HUDEP-2 (cell line): ENCODE results near the gene PLCD4.

Source experiments
- DNase-seq, 76 experiments: peaks; one replicate each; lab custom pipeline; 2025; ENCODE audit not compliant: unreplicated experiment in 76 of 76; lab: John Stamatoyannopoulos, UW

PLCD4 gene

GRCh38 chr2:218662377-218662776 lies 54.7 kb downstream of the PLCD4 start:
- no peak for DNase-seq

DNA sequence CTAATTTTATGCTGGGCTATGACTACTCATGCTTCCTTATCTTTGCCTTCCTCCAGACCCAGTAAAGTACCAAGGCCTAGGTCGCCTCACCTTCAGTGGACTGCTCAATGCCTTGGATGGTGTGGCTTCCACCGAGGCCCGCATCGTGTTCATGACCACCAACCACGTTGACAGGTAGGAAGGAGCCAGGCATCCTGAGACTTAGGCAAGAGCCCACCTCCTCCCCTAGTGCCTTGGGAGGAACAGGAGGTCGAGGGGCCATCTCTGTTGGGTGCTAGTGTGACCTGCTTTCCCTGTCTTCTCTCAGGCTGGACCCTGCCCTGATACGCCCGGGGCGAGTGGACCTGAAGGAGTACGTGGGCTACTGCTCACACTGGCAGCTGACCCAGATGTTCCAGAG lies 55.1 kb downstream of the PLCD4 start:
- DNase-seq: no peak

DNA sequence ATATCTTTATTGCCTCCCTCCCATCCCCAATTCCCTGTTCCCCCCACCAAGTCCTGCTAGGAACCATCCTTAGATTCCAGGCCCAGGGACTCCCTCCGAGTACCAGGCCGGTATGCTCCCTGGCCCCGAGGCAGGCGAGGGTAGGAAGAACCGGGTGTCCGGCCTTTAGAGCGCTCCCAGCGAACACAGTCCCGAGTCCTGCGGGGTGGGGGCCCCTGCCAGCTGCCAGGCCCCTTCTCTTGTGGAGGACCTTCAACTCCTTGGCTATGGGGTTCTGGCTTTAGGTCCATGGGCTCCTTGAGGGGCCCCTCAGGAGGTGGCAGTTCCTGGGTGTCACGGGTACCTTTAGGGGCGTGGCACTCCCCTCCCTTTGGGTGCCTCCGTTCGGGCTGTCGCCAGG lies 56.2 kb downstream of the PLCD4 start:
- no peak for DNase-seq

- no peak for DNase-seq
These were observed 57.0 kb downstream of the PLCD4 start for GRCh38 chr2:218664653-218665052.

GRCh38 chr2:218671097-218671653 lies 63.5 kb downstream of the PLCD4 start:
- DNase-seq: no peak

DNA sequence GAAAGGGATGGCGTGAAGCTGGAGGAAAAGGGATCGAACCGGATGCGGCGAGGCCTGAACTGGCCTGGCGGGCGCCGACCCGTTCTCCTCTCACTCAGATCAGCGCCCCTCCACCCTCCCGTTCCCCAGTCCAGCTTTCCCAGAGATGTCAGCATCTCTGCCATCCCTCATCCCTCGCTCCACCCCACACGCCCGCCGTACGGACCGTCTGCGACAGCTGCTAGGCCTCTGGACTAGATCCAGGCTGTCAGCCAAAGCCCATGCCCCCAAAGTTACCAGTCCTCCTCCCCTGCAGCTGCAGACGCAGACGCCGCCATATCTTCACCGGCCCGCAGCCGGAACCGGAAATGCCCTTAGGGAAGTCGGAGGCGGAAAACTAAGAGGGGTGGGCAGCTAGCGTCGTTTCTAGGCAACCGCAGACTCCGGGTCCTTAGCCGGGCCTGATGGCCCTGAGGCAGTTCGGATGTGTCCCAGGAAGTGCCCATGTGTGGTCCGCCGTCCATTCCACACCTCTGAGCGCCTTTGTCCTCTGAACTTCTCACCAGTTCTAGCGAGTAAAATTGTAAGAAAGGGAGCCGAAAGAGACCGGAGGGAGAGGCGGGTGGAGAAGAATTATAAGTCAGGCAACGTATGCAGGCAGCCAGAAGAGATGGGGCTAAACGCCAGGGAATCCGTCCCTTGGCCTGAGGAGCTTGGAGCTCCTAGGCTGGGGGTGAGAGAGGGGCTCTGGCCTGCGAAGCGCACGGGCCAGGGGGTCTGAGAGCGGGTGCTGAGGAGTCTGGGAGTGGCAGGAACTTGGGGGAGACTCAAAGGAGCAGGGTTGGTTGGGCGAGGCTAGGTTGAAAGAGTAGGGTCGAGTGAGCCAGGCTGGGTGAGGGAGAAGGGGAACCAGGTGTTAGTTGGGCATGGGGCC lies 64.2 kb downstream of the PLCD4 start, which contains the start of the genes RNF25 and STK36:
Gene RNF25 (minus strand): TSS at position 349 of the 913 bp plus-strand sequence. CDS start 32 bp downstream, at position 317.
Gene STK36 (plus strand): TSS at position 433 of the 913 bp plus-strand sequence. CDS start 744 bp downstream, outside the sequence.
- peak in 74 of 76 experiments; percentile 18 to 86 (median 65) for DNase-seq

GRCh38 chr2:218679119-218679518 lies 71.4 kb downstream of the PLCD4 start:
- no peak for DNase-seq

GRCh38 chr2:218680061-218680460 lies 72.4 kb downstream of the PLCD4 start:
- no peak for DNase-seq
